Ishikawa (cell line): ENCODE data around the gene TMEM225B.

Experiments
- CEBPB ChIP-seq: IDR thresholded peaks from 2 replicates; pipeline ENCODE4 v1.6.1; 2012
- CREB1 ChIP-seq: IDR thresholded peaks from 2 replicates; pipeline ENCODE4 v1.6.1; 2012; ENCODE audit warnings: low read depth
- EGR1 ChIP-seq: IDR thresholded peaks from 2 replicates; pipeline ENCODE4 v1.6.1; 2012
- EP300 ChIP-seq: IDR thresholded peaks from 2 replicates; pipeline ENCODE4 v1.6.1; 2012; ENCODE audit warnings: borderline replicate concordance
- FOXM1 ChIP-seq: IDR thresholded peaks from 2 replicates; pipeline ENCODE4 v1.6.1; 2012; ENCODE audit warnings: low read depth, borderline replicate concordance
- MAX ChIP-seq: IDR thresholded peaks from 2 replicates; pipeline ENCODE4 v1.6.1; 2012
- RAD21 ChIP-seq: IDR thresholded peaks from 2 replicates; pipeline ENCODE4 v1.6.1; 2012; ENCODE audit warnings: low read depth
- TAF1 ChIP-seq: IDR thresholded peaks from 2 replicates; pipeline ENCODE4 v1.6.1; 2012; ENCODE audit warnings: low read depth, mild to moderate bottlenecking
- TCF12 ChIP-seq: IDR thresholded peaks from 2 replicates; pipeline ENCODE4 v1.6.1; 2012; ENCODE audit warnings: low read depth
- TEAD4 ChIP-seq: IDR thresholded peaks from 2 replicates; pipeline ENCODE4 v1.6.1; 2012
- USF1 ChIP-seq: IDR thresholded peaks from 2 replicates; pipeline ENCODE4 v1.6.1; 2012
- YY1 ChIP-seq: IDR thresholded peaks from 2 replicates; pipeline ENCODE4 v1.6.1; 2012; ENCODE audit warnings: low read depth

- TF ChIP-seq YY1 (no peak), MAX (no peak), TCF12 (no peak), CEBPB (no peak), TAF1 (no peak), EP300 (no peak), EGR1 (no peak), RAD21 (no peak), CREB1 (no peak), USF1 (no peak), FOXM1 (no peak), TEAD4 (no peak)
These were observed 35.8 kb upstream of the TMEM225B start for GRCh38 chr7:99562114-99562784.
